ENCODE measurements around the gene SEC61A1.

SEC61A1 gene

DNA sequence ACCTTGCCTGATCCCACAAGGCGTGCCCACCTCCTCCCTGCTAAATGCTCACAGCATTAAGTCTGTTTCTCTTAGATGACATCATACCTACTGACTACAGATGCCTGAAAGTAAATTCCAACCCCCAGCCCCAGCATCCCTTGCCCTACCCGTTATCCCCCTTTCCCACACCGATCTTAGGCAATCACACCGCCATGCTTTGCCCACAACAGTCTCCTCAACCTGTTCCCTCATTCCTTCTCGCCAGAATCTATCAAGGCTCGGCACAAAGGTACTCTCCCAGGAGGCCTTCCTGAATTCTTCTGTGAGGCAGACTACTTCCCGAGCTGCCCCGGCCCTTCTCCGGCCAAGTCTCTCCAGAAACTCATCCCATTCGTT is 789 bp upstream of the SEC61A1 start:
- Histone ChIP-seq H3K9ac (peak overlapping the region; percentile 72), H3K4me2 (peak overlapping the region; percentile 97), H3K27ac (peak overlapping the region; percentile 52; the same call in 1 of the 2 replicates), H3K27me3 (ENCODE audit: insufficient read depth, low read depth) (no peaks in the 10 kb centered on the region), H3K4me3 (IDR thresholded peaks at IDR 0.05; ENCODE audit: insufficient read depth, low read depth, low read length) (peak overlapping the region; percentile 97), H4K20me1 (ENCODE audit: insufficient read depth) (peaks cover 13% of the 10 kb centered on the region; the same call in 1 of the 2 replicates), H3K36me3 (ENCODE audit: insufficient read depth) (peaks cover 16% of the 10 kb centered on the region), H2AFZ (ENCODE audit: low read depth) (peak overlapping the region; percentile 96), H3K79me2 (ENCODE audit: insufficient read depth, low read depth) (peaks cover 41% of the 10 kb centered on the region), H3K4me1 (ENCODE audit: low read depth, poor library complexity, severe bottlenecking) (peaks cover 40% of the 10 kb centered on the region)
- TF ChIP-seq, protein P1, sequence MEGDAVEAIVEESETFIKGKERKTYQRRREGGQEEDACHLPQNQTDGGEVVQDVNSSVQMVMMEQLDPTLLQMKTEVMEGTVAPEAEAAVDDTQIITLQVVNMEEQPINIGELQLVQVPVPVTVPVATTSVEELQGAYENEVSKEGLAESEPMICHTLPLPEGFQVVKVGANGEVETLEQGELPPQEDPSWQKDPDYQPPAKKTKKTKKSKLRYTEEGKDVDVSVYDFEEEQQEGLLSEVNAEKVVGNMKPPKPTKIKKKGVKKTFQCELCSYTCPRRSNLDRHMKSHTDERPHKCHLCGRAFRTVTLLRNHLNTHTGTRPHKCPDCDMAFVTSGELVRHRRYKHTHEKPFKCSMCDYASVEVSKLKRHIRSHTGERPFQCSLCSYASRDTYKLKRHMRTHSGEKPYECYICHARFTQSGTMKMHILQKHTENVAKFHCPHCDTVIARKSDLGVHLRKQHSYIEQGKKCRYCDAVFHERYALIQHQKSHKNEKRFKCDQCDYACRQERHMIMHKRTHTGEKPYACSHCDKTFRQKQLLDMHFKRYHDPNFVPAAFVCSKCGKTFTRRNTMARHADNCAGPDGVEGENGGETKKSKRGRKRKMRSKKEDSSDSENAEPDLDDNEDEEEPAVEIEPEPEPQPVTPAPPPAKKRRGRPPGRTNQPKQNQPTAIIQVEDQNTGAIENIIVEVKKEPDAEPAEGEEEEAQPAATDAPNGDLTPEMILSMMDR (conservative IDR thresholded peaks at IDR 0.05; ENCODE audit: low read depth, low read length), result no peak

DNA sequence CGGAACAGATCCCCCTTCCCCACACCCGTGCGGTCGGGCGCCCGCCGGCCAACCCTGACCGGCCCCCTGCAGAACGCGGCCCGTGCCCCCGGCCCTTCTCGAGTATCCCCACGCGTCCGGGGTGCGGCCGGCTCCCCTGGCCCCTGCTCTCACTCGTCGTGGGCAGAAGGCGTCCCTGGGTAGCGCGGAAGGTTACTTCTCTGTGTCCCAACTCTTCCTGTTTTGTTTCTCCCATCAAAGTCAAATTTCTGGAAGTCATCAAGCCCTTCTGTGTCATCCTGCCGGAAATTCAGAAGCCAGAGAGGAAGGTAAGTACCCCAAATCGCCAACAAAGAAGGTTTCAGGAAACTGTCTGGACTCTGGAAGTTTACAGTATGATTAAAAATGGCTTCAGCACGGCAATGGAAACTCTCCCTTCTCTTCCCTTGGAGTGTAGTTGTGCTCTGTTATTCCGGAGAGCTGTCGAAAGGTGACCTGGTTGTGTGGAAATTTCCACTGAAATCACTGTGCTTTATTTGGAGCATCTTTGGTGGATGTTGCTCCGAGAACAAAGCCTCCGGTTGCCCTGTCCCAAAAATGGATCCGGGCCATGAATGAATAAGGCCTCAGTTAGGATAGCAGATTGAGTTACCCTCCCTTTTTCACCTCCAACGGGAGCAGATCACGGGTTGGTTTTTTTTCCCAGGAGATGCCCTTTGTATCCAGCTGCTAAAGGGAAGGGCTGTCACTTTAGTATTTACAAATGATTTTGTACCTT is 536 bp downstream of the SEC61A1 start:
- Histone ChIP-seq H2AFZ (ENCODE audit: low read depth) (peak overlapping the region; percentile 57; the same call in 1 of the 2 replicates), H3K27me3 (ENCODE audit: insufficient read depth, low read depth) (no peaks in the 10 kb centered on the region), H3K36me3 (ENCODE audit: insufficient read depth) (peaks cover 18% of the 10 kb centered on the region), H3K4me1 (ENCODE audit: low read depth, poor library complexity, severe bottlenecking) (peaks cover 40% of the 10 kb centered on the region), H3K27ac (peak overlapping the region; percentile 85), H3K79me2 (ENCODE audit: insufficient read depth, low read depth) (peaks cover 48% of the 10 kb centered on the region), H4K20me1 (ENCODE audit: insufficient read depth) (peaks cover 13% of the 10 kb centered on the region; the same call in 1 of the 2 replicates), H3K9ac (peak overlapping the region; percentile 100), H3K4me2 (peak overlapping the region; percentile 98), H3K4me3 (IDR thresholded peaks at IDR 0.05; ENCODE audit: insufficient read depth, low read depth, low read length) (peak overlapping the region; percentile 86)
- TF ChIP-seq, protein P1 (conservative IDR thresholded peaks at IDR 0.05; ENCODE audit: low read depth, low read length), result no peak

DNA sequence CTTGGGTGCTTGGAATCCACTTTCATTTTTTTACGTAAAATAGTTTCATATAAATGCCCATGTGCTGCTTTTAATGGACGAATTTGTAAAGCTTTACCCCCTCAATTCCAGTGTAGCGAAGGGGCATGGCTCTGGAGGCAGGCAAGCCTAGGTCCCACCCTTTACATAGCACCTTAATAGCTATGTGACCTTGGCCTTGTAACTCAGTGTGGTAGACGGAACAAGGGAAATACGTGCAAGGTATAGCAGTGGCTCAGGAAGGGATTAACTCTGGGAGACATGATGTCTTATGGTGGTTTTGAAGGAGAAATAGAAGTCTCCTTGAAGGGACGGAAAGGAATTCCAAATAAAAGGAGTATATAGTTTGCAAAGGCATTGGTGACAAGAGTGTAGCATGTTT is 1.4 kb downstream of the SEC61A1 start:
- Histone ChIP-seq H3K27ac (peak overlapping the region; percentile 85; the same call in 1 of the 2 replicates), H3K4me3 (IDR thresholded peaks at IDR 0.05; ENCODE audit: insufficient read depth, low read depth, low read length) (peak overlapping the region; percentile 86), H3K79me2 (ENCODE audit: insufficient read depth, low read depth) (peaks cover 52% of the 10 kb centered on the region), H3K27me3 (ENCODE audit: insufficient read depth, low read depth) (no peaks in the 10 kb centered on the region), H4K20me1 (ENCODE audit: insufficient read depth) (peaks cover 13% of the 10 kb centered on the region; the same call in 1 of the 2 replicates), H3K4me1 (ENCODE audit: low read depth, poor library complexity, severe bottlenecking) (peaks cover 40% of the 10 kb centered on the region), H3K4me2 (peak overlapping the region; percentile 98), H3K36me3 (ENCODE audit: insufficient read depth) (peaks cover 18% of the 10 kb centered on the region), H2AFZ (ENCODE audit: low read depth) (no peak overlapping the region), H3K9ac (peak overlapping the region; percentile 100; the same call in 1 of the 2 replicates)
- TF ChIP-seq, protein P1 (conservative IDR thresholded peaks at IDR 0.05; ENCODE audit: low read depth, low read length), result no peak

DNA sequence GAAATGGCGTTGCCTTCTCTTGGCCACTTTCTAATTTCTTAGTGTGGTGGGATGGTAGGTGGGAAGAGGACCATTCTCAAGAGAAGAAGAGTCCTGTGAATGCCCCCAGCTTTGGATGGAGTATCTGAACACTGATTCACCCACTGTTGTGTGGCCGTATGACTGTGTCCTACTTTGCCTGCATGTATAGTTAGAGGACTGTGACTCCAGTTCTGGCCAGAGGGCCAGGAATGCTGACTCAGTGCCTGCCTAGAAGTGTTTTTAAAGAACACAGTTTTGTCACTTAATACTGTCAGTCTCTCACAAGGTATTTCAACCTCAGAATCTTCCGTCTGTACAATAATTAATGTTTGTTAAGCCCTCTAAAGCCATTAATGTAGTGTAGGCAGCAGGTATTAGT is 2.1 kb downstream of the SEC61A1 start:
- Histone ChIP-seq H3K79me2 (ENCODE audit: insufficient read depth, low read depth) (peaks cover 58% of the 10 kb centered on the region), H3K4me3 (IDR thresholded peaks at IDR 0.05; ENCODE audit: insufficient read depth, low read depth, low read length) (no peak overlapping the region), H3K4me1 (ENCODE audit: low read depth, poor library complexity, severe bottlenecking) (peaks cover 40% of the 10 kb centered on the region), H3K27me3 (ENCODE audit: insufficient read depth, low read depth) (no peaks in the 10 kb centered on the region), H3K9ac (peak overlapping the region; percentile 100; the same call in 1 of the 2 replicates), H3K4me2 (peak overlapping the region; percentile 98), H3K27ac (no peak overlapping the region; the same call in 1 of the 2 replicates), H4K20me1 (ENCODE audit: insufficient read depth) (peaks cover 13% of the 10 kb centered on the region; the same call in 1 of the 2 replicates), H2AFZ (ENCODE audit: low read depth) (no peak overlapping the region), H3K36me3 (ENCODE audit: insufficient read depth) (peaks cover 19% of the 10 kb centered on the region)
- TF ChIP-seq, protein P1 (conservative IDR thresholded peaks at IDR 0.05; ENCODE audit: low read depth, low read length), result no peak

All from KMS-11 (cell line).